ENCODE results near the gene NOL6.

Gene NOL6

GRCh38 chr9:33453999-33454660 is 19.6 kb downstream of the NOL6 start:
- H3K4me3 ChIP-seq (replicated peaks in 1 of 2; ENCODE audit: low read depth in 2 of 2, low read length in 2 of 2): no peak overlapping the region
- no peak for TF ChIP-seq CTCF (IDR thresholded peaks at IDR 0.05; ENCODE audit: low read depth, low read length)
- no peak for DNase-seq (ENCODE audit: low read depth in 2 of 2)

GRCh38 chr9:33453286-33453860 is 20.4 kb downstream of the NOL6 start:
- no peak for DNase-seq (ENCODE audit: low read depth in 2 of 2)
- no peak overlapping the region for H3K4me3 ChIP-seq (replicated peaks in 1 of 2; ENCODE audit: low read depth in 2 of 2, low read length in 2 of 2)
- TF ChIP-seq CTCF (IDR thresholded peaks at IDR 0.05; ENCODE audit: low read depth, low read length): no peak

DNA sequence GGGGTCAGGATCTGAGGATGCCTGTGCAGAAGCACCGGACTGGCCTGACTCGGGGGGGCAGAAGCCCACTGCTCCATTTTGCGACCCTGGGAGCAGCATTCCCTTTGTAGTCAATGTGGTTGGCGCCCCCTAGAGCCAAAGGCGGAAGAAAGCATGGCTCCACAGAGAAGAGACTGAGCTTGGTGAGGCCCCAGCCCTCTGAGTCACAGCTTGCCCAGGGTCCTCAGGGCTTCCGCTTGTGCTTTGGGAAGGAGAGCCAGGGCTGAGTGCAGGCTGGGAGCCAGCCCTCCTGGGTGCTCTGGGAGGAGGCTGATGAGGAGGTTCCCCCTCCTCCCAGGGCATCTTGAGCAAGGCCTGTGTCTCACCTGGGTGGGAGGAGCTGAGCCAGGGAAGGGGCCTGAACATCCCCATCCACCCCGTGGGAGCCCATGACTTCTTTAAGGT is 20.9 kb downstream of the NOL6 start:
- peak; percentile 93 for TF ChIP-seq CTCF (IDR thresholded peaks at IDR 0.05; ENCODE audit: low read depth, low read length)
- H3K4me3 ChIP-seq (replicated peaks in 1 of 2; ENCODE audit: low read depth in 2 of 2, low read length in 2 of 2): no peak overlapping the region
- DNase-seq (ENCODE audit: low read depth in 2 of 2): peak; percentile 86 to 90

- no peak for DNase-seq (ENCODE audit: low read depth in 2 of 2)
- H3K4me3 ChIP-seq (replicated peaks in 1 of 2; ENCODE audit: low read depth in 2 of 2, low read length in 2 of 2): no peak overlapping the region
- TF ChIP-seq CTCF (IDR thresholded peaks at IDR 0.05; ENCODE audit: low read depth, low read length): no peak
Measured at GRCh38 chr9:33450621-33451146, 23.0 kb downstream of the NOL6 start.

DNA sequence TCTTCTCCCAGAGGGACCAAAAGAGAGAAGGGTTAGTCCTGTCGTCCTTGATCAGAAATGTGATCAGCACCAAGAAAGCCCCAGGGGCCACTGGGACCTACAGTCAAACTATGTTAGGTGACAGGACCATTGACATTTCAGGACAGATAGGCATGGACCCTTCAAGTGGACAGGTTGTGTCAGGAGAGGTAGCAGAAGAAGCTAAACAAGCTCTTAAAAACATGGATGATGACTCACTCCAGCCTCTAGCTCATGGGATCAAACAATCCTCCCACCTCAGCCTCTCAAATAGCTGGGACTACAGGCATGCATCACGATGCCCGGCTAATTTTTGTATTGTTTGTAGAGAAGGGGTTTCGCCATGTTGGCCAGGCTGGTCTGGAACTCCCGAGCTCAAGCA is 24.0 kb downstream of the NOL6 start:
- no peak overlapping the region for H3K4me3 ChIP-seq (replicated peaks in 1 of 2; ENCODE audit: low read depth in 2 of 2, low read length in 2 of 2)
- no peak for TF ChIP-seq CTCF (IDR thresholded peaks at IDR 0.05; ENCODE audit: low read depth, low read length)
- no peak for DNase-seq (ENCODE audit: low read depth in 2 of 2)

GRCh38 chr9:33447799-33448553 is 25.7 kb downstream of the NOL6 start:
- DNase-seq (ENCODE audit: low read depth in 2 of 2): no peak
- peak overlapping the region; percentile 14 to 30 for H3K4me3 ChIP-seq (replicated peaks in 1 of 2; ENCODE audit: low read depth in 2 of 2, low read length in 2 of 2)
- TF ChIP-seq CTCF (IDR thresholded peaks at IDR 0.05; ENCODE audit: low read depth, low read length): no peak
